GM21423 (cell line): ENCODE results near the gene STAMBPL1.

ENCODE experiments used
- ATAC-seq: cut with Tn5 transposase; IDR thresholded peaks from one replicate; pipeline ENCODE4 v1.9.1; 2021; ENCODE audit warnings: mild to moderate bottlenecking, moderate library complexity; ENCODE audit not compliant: unreplicated experiment

Gene STAMBPL1

GRCh38 chr10:88892222-88892967, 12.3 kb downstream of the STAMBPL1 start:
- no peak for ATAC-seq

- ATAC-seq, result no peak
Measured at GRCh38 chr10:88893611-88894010, 13.6 kb downstream of the STAMBPL1 start.

- ATAC-seq, result no peak
Measured at GRCh38 chr10:88895250-88895649, 15.2 kb downstream of the STAMBPL1 start.

- ATAC-seq, result no peak
Measured at GRCh38 chr10:88896372-88896993, 16.4 kb downstream of the STAMBPL1 start.

- no peak for ATAC-seq
Measured at GRCh38 chr10:88896994-88897853, 17.2 kb downstream of the STAMBPL1 start.

- no peak for ATAC-seq
Measured at GRCh38 chr10:88898727-88899126, 18.7 kb downstream of the STAMBPL1 start.

- ATAC-seq, result no peak
Measured at GRCh38 chr10:88899886-88900285, 19.8 kb downstream of the STAMBPL1 start.

- peak; percentile 89 for ATAC-seq
Measured at GRCh38 chr10:88901206-88901983, 21.4 kb downstream of the STAMBPL1 start.

GRCh38 chr10:88901984-88902789, 22.1 kb downstream of the STAMBPL1 start:
- peak; percentile 35 for ATAC-seq

GRCh38 chr10:88903715-88904114, 23.7 kb downstream of the STAMBPL1 start:
- ATAC-seq, result no peak

GRCh38 chr10:88906921-88907320, 26.9 kb downstream of the STAMBPL1 start:
- ATAC-seq, result no peak

GRCh38 chr10:88908194-88908593, 28.1 kb downstream of the STAMBPL1 start:
- no peak for ATAC-seq

GRCh38 chr10:88911116-88911515, 31.1 kb downstream of the STAMBPL1 start:
- ATAC-seq, result no peak

- no peak for ATAC-seq
Measured at GRCh38 chr10:88911851-88912250, 31.8 kb downstream of the STAMBPL1 start.

- ATAC-seq, result no peak
Measured at GRCh38 chr10:88913127-88913526, 33.1 kb downstream of the STAMBPL1 start.

- no peak for ATAC-seq
Measured at GRCh38 chr10:88913788-88914187, 33.7 kb downstream of the STAMBPL1 start.

- no peak for ATAC-seq
Measured at GRCh38 chr10:88915781-88916180, 35.7 kb downstream of the STAMBPL1 start.

GRCh38 chr10:88916231-88916630, 36.2 kb downstream of the STAMBPL1 start:
- ATAC-seq, result no peak

GRCh38 chr10:88916986-88917385, 36.9 kb downstream of the STAMBPL1 start:
- no peak for ATAC-seq
